Measurements from ENCODE around the gene PRKACA.

- TF ChIP-seq YY1 (IDR thresholded peaks at IDR 0.05; ENCODE audit: insufficient read depth, insufficient read length) (no peak), ZNF274 (IDR thresholded peaks at IDR 0.05; ENCODE audit: low read depth, low read length) (no peak), SUZ12 (IDR thresholded peaks at IDR 0.05; ENCODE audit: extremely low read depth, insufficient read depth, insufficient read length) (no peak)
Measured at GRCh38 chr19:14097532-14098151, 19.9 kb downstream of the PRKACA start.
